Trophoblast cell (in vitro differentiated cells and primary cell): ENCODE data around the gene GBE1.

Experiments
- DNase-seq, 2 donors: peaks; one replicate each; pipeline ENCODE4 v3.0.0-alpha.2; 2016
- H2AFZ ChIP-seq: 2 replicates; pipeline ENCODE4 v1.6.1; 2013; ENCODE audit warnings: low read length, moderate library complexity, mild to moderate bottlenecking; ENCODE audit not compliant: insufficient read depth, poor library complexity
- H2AK5ac ChIP-seq: 2 replicates; pipeline ENCODE4 v1.6.1; 2013; ENCODE audit warnings: mild to moderate bottlenecking, low read length
- H2BK120ac ChIP-seq: 2 replicates; pipeline ENCODE4 v1.6.1; 2013; ENCODE audit warnings: low read length, mild to moderate bottlenecking, moderate library complexity; ENCODE audit not compliant: insufficient read depth, poor library complexity
- H2BK12ac ChIP-seq: 2 replicates; pipeline ENCODE4 v1.6.1; 2013; ENCODE audit warnings: mild to moderate bottlenecking, low read length, moderate library complexity
- H2BK5ac ChIP-seq: 2 replicates; pipeline ENCODE4 v1.6.1; 2013; ENCODE audit warnings: low read length, low read depth, moderate library complexity, mild to moderate bottlenecking; ENCODE audit not compliant: poor library complexity
- H3K14ac ChIP-seq: 2 replicates; pipeline ENCODE4 v1.6.1; 2013; ENCODE audit warnings: mild to moderate bottlenecking, low read length
- H3K18ac ChIP-seq: 2 replicates; pipeline ENCODE4 v1.6.1; 2013; ENCODE audit warnings: mild to moderate bottlenecking, low read length
- H3K23ac ChIP-seq: 2 replicates; pipeline ENCODE4 v1.6.1; 2013; ENCODE audit warnings: low read length
- H3K27ac ChIP-seq: 2 replicates; pipeline ENCODE4 v1.5.1; 2013; ENCODE audit warnings: low read depth, mild to moderate bottlenecking, inconsistent platforms, low read length, moderate library complexity
- H3K27me3 ChIP-seq: 2 replicates; pipeline ENCODE4 v1.6.1; 2013; ENCODE audit warnings: inconsistent platforms, mild to moderate bottlenecking, low read length, moderate library complexity; ENCODE audit not compliant: insufficient read depth
- H3K36me3 ChIP-seq, 2 experiments: 1 replicate in 1 of 2; 2 replicates in 1 of 2; pipeline ENCODE4 v1.6.1; 2013; ENCODE audit warnings: low read length in 2 of 2, mild to moderate bottlenecking in 2 of 2, moderate library complexity in 1 of 2; ENCODE audit not compliant: insufficient read depth in 2 of 2, control insufficient read depth in 1 of 2
- H3K4ac ChIP-seq: 2 replicates; pipeline ENCODE4 v1.6.1; 2013; ENCODE audit warnings: low read depth, mild to moderate bottlenecking, low read length, moderate library complexity
- H3K4me1 ChIP-seq, 2 experiments: 1 replicate in 1 of 2; 2 replicates in 1 of 2; pipeline ENCODE4 v1.6.1; 2013; ENCODE audit warnings: low read length in 2 of 2, mild to moderate bottlenecking in 2 of 2, moderate library complexity in 1 of 2; ENCODE audit not compliant: insufficient read depth in 2 of 2, control insufficient read depth in 1 of 2
- H3K4me2 ChIP-seq: 2 replicates; pipeline ENCODE4 v1.6.1; 2013; ENCODE audit warnings: inconsistent platforms, mild to moderate bottlenecking, low read length, moderate library complexity
- H3K4me3 ChIP-seq: 2 replicates; pipeline ENCODE4 v1.5.1; 2013; ENCODE audit warnings: mild to moderate bottlenecking, low read depth, low read length, inconsistent platforms
- H3K79me1 ChIP-seq: one replicate; pipeline ENCODE4 v1.6.1; 2013; ENCODE audit warnings: low read length
- H3K79me2 ChIP-seq: 2 replicates; pipeline ENCODE4 v1.6.1; 2013; ENCODE audit warnings: low read length, mild to moderate bottlenecking; ENCODE audit not compliant: control insufficient read depth, insufficient read depth, poor library complexity
- H3K9ac ChIP-seq: 2 replicates; pipeline ENCODE4 v1.6.1; 2013; ENCODE audit warnings: mild to moderate bottlenecking, low read length
- H3K9me3 ChIP-seq: 2 replicates; pipeline ENCODE4 v1.6.1; 2013; ENCODE audit warnings: low read depth, mild to moderate bottlenecking, control low read depth, inconsistent platforms, low read length; ENCODE audit not compliant: insufficient read depth
- H4K12ac ChIP-seq: 2 replicates; pipeline ENCODE4 v1.6.1; 2013; ENCODE audit warnings: low read depth, mild to moderate bottlenecking, low read length, moderate library complexity
- H4K8ac ChIP-seq: 2 replicates; pipeline ENCODE4 v1.6.1; 2013; ENCODE audit warnings: low read depth, mild to moderate bottlenecking, low read length, moderate library complexity
- H4K91ac ChIP-seq: one replicate; pipeline ENCODE4 v1.6.1; 2013; ENCODE audit warnings: low read depth, mild to moderate bottlenecking, low read length, moderate library complexity
- WGBS: extraction: QIAGEN DNeasy Blood & Tissue Kit; methylation state at CpG from one replicate; pipeline ENCODE4 v1.1.7; 2013; ENCODE audit warnings: missing lambda C conversion rate; ENCODE audit not compliant: insufficient read length, insufficient coverage; ENCODE audit errors: extremely low coverage; 5-methylcytosine and 5-hydroxymethylcytosine counted together

The GBE1 gene

DNA sequence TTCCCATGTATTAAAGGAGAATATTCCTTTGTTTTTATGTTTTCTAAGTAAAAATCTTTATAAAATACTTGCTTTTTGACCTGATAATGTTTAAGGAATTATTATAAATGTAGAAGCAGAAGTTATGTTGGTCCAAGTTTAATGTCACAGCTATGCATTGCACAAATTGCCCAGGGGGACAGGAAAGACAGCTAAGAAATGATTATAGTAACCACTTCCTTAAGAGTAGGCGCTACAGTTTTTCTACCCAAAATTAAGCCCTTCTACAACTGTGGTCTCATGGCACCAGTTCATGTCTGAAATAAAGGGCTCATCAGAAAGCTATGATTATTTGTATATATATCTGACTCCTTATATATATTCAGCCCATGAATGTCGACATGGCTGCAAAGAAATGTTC lies 176.4 kb downstream of the GBE1 start:
- Histone ChIP-seq H3K79me1 (no peaks in the 10 kb centered on the region), H3K27ac (no peak overlapping the region), H2BK120ac (no peak overlapping the region), H4K91ac (no peak overlapping the region), H3K4me1 (no peaks in the 10 kb centered on the region), H3K18ac (no peak overlapping the region), H2AK5ac (no peak overlapping the region), H3K4me2 (no peak overlapping the region), H3K4me3 (no peak overlapping the region), H2AFZ (no peak overlapping the region), H3K9me3 (no peaks in the 10 kb centered on the region), H4K8ac (no peak overlapping the region), H2BK5ac (no peak overlapping the region), H3K14ac (no peak overlapping the region), H3K79me2 (no peaks in the 10 kb centered on the region), H4K12ac (no peak overlapping the region), H3K23ac (no peak overlapping the region), H3K9ac (no peak overlapping the region), H2BK12ac (no peak overlapping the region), H3K27me3 (no peaks in the 10 kb centered on the region), H3K4ac (no peak overlapping the region), H3K36me3 (no peaks in the 10 kb centered on the region)
- no CpG with 5 or more reads among the region's 2 CpGs for WGBS
- no peak for DNase-seq

- H4K8ac ChIP-seq, result no peak overlapping the region
- H3K79me2 ChIP-seq, result no peaks in the 10 kb centered on the region
- no peaks in the 10 kb centered on the region for H3K9me3 ChIP-seq
- H3K27me3 ChIP-seq, result no peaks in the 10 kb centered on the region
- no peak overlapping the region for H3K14ac ChIP-seq
- no peak overlapping the region for H2BK120ac ChIP-seq
- H3K79me1 ChIP-seq, result no peaks in the 10 kb centered on the region
- no peaks in the 10 kb centered on the region for H3K4me1 ChIP-seq
- no peak overlapping the region for H3K4ac ChIP-seq
- no peak overlapping the region for H3K4me2 ChIP-seq
- H3K27ac ChIP-seq, result no peak overlapping the region
- H3K18ac ChIP-seq, result no peak overlapping the region
- DNase-seq, result peak; percentile 16 to 63
- no peak overlapping the region for H2BK5ac ChIP-seq
- no peak overlapping the region for H3K23ac ChIP-seq
- WGBS, result no CpG with 5 or more reads among the region's 5 CpGs
- no peak overlapping the region for H4K91ac ChIP-seq
- no peak overlapping the region for H2AFZ ChIP-seq
- H3K36me3 ChIP-seq, result no peaks in the 10 kb centered on the region
- H3K9ac ChIP-seq, result no peak overlapping the region
- no peak overlapping the region for H2BK12ac ChIP-seq
- H3K4me3 ChIP-seq, result no peak overlapping the region
- H4K12ac ChIP-seq, result no peak overlapping the region
- H2AK5ac ChIP-seq, result no peak overlapping the region
These were observed 179.4 kb downstream of the GBE1 start for GRCh38 chr3:81581966-81582599.

GRCh38 chr3:81580355-81580754 lies 181.1 kb downstream of the GBE1 start:
- no peak overlapping the region for H3K18ac ChIP-seq
- no peaks in the 10 kb centered on the region for H3K36me3 ChIP-seq
- no peaks in the 10 kb centered on the region for H3K9me3 ChIP-seq
- no peak overlapping the region for H2AK5ac ChIP-seq
- H3K27ac ChIP-seq, result peak overlapping the region; percentile 14
- H4K91ac ChIP-seq, result no peak overlapping the region
- no peak overlapping the region for H3K9ac ChIP-seq
- no peaks in the 10 kb centered on the region for H3K4me1 ChIP-seq
- H3K4ac ChIP-seq, result no peak overlapping the region
- no peaks in the 10 kb centered on the region for H3K79me1 ChIP-seq
- H2BK120ac ChIP-seq, result no peak overlapping the region
- no peak overlapping the region for H3K14ac ChIP-seq
- H2BK5ac ChIP-seq, result no peak overlapping the region
- H3K27me3 ChIP-seq, result no peaks in the 10 kb centered on the region
- H4K12ac ChIP-seq, result no peak overlapping the region
- no peak overlapping the region for H4K8ac ChIP-seq
- no peaks in the 10 kb centered on the region for H3K79me2 ChIP-seq
- no peak for DNase-seq
- no peak overlapping the region for H2AFZ ChIP-seq
- H3K4me3 ChIP-seq, result no peak overlapping the region
- no CpG with 5 or more reads among the region's 5 CpGs for WGBS
- no peak overlapping the region for H2BK12ac ChIP-seq
- no peak overlapping the region for H3K23ac ChIP-seq
- H3K4me2 ChIP-seq, result peak overlapping the region; percentile 43

DNA sequence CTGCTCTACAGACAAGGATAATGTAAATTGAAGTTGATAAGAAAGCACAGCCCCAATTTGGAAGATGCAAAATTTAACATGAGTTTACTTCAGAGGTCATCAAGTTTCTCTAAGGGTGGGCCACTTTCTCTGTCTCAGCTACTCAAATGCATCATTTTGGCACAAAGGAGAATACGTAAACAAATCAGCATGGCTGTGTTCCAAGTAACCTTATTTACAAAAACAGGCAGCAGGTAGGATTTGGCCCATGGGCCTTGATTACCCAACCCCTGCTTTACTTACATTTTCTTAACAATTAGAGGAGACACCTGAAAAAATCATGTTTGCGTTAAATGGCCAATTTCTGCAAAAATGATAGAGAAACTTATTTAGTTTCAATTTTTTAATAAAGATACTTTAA lies 181.7 kb downstream of the GBE1 start:
- no peak overlapping the region for H4K91ac ChIP-seq
- no peak overlapping the region for H3K23ac ChIP-seq
- no peak overlapping the region for H3K14ac ChIP-seq
- WGBS, result no CpG with 5 or more reads among the region's 2 CpGs
- H3K27me3 ChIP-seq, result no peaks in the 10 kb centered on the region
- H3K79me1 ChIP-seq, result no peaks in the 10 kb centered on the region
- no peak overlapping the region for H2BK12ac ChIP-seq
- no peak overlapping the region for H2BK120ac ChIP-seq
- H3K18ac ChIP-seq, result no peak overlapping the region
- no peak overlapping the region for H4K12ac ChIP-seq
- H2BK5ac ChIP-seq, result no peak overlapping the region
- no peak overlapping the region for H2AK5ac ChIP-seq
- H3K27ac ChIP-seq, result no peak overlapping the region
- H3K4ac ChIP-seq, result no peak overlapping the region
- H3K4me2 ChIP-seq, result no peak overlapping the region
- no peaks in the 10 kb centered on the region for H3K79me2 ChIP-seq
- no peak overlapping the region for H4K8ac ChIP-seq
- H3K9ac ChIP-seq, result no peak overlapping the region
- no peaks in the 10 kb centered on the region for H3K36me3 ChIP-seq
- DNase-seq, result no peak
- no peaks in the 10 kb centered on the region for H3K9me3 ChIP-seq
- no peak overlapping the region for H2AFZ ChIP-seq
- H3K4me1 ChIP-seq, result no peaks in the 10 kb centered on the region
- H3K4me3 ChIP-seq, result no peak overlapping the region
